ENCODE data around the gene PPP2R2C.

PPP2R2C gene

GRCh38 chr4:6330384-6330767 is 142.0 kb downstream of the PPP2R2C start:
- Histone ChIP-seq H3K4me3 (ENCODE audit: low read depth, low read length) (no peak overlapping the region), H3K27me3 (ENCODE audit: control insufficient read depth, insufficient read depth, low read length) (no peaks in the 10 kb centered on the region), H3K9ac (ENCODE audit: low read depth, low read length) (no peak overlapping the region), H3K4me1 (ENCODE audit: control insufficient read depth, insufficient read depth, low read length) (no peaks in the 10 kb centered on the region), H3K36me3 (ENCODE audit: control insufficient read depth, insufficient read depth, low read length) (no peaks in the 10 kb centered on the region), H3K9me3 (ENCODE audit: control insufficient read depth, insufficient read depth, low read length) (no peaks in the 10 kb centered on the region), H3K27ac (ENCODE audit: low read depth, low read length) (no peak overlapping the region)

GRCh38 chr4:6329478-6330383 is 142.7 kb downstream of the PPP2R2C start:
- no peak overlapping the region for H3K27ac ChIP-seq (ENCODE audit: low read depth, low read length)
- H3K36me3 ChIP-seq (ENCODE audit: control insufficient read depth, insufficient read depth, low read length) = no peaks in the 10 kb centered on the region
- H3K9ac ChIP-seq (ENCODE audit: low read depth, low read length) = no peak overlapping the region
- no peak overlapping the region for H3K4me3 ChIP-seq (ENCODE audit: low read depth, low read length)
- no peaks in the 10 kb centered on the region for H3K9me3 ChIP-seq (ENCODE audit: control insufficient read depth, insufficient read depth, low read length)
- H3K27me3 ChIP-seq (ENCODE audit: control insufficient read depth, insufficient read depth, low read length) = no peaks in the 10 kb centered on the region
- no peaks in the 10 kb centered on the region; the same call in 1 of the 2 replicates for H3K4me1 ChIP-seq (ENCODE audit: control insufficient read depth, insufficient read depth, low read length)

GRCh38 chr4:6328526-6328925 is 143.9 kb downstream of the PPP2R2C start:
- Histone ChIP-seq H3K9me3 (ENCODE audit: control insufficient read depth, insufficient read depth, low read length) (no peaks in the 10 kb centered on the region), H3K27ac (ENCODE audit: low read depth, low read length) (no peak overlapping the region), H3K36me3 (ENCODE audit: control insufficient read depth, insufficient read depth, low read length) (no peaks in the 10 kb centered on the region), H3K4me3 (ENCODE audit: low read depth, low read length) (no peak overlapping the region), H3K9ac (ENCODE audit: low read depth, low read length) (no peak overlapping the region), H3K27me3 (ENCODE audit: control insufficient read depth, insufficient read depth, low read length) (no peaks in the 10 kb centered on the region), H3K4me1 (ENCODE audit: control insufficient read depth, insufficient read depth, low read length) (no peaks in the 10 kb centered on the region; the same call in 1 of the 2 replicates)

GRCh38 chr4:6327220-6327917 is 145.0 kb downstream of the PPP2R2C start:
- Histone ChIP-seq H3K36me3 (ENCODE audit: control insufficient read depth, insufficient read depth, low read length) (no peaks in the 10 kb centered on the region), H3K4me1 (ENCODE audit: control insufficient read depth, insufficient read depth, low read length) (no peaks in the 10 kb centered on the region; the same call in 1 of the 2 replicates), H3K27ac (ENCODE audit: low read depth, low read length) (no peak overlapping the region), H3K9ac (ENCODE audit: low read depth, low read length) (no peak overlapping the region), H3K9me3 (ENCODE audit: control insufficient read depth, insufficient read depth, low read length) (no peaks in the 10 kb centered on the region), H3K27me3 (ENCODE audit: control insufficient read depth, insufficient read depth, low read length) (no peaks in the 10 kb centered on the region), H3K4me3 (ENCODE audit: low read depth, low read length) (no peak overlapping the region)

GRCh38 chr4:6326312-6327060 is 145.9 kb downstream of the PPP2R2C start:
- H3K9me3 ChIP-seq (ENCODE audit: control insufficient read depth, insufficient read depth, low read length) = no peaks in the 10 kb centered on the region
- H3K27ac ChIP-seq (ENCODE audit: low read depth, low read length) = no peak overlapping the region
- H3K9ac ChIP-seq (ENCODE audit: low read depth, low read length) = no peak overlapping the region
- no peaks in the 10 kb centered on the region for H3K36me3 ChIP-seq (ENCODE audit: control insufficient read depth, insufficient read depth, low read length)
- no peaks in the 10 kb centered on the region for H3K27me3 ChIP-seq (ENCODE audit: control insufficient read depth, insufficient read depth, low read length)
- no peaks in the 10 kb centered on the region; the same call in 1 of the 2 replicates for H3K4me1 ChIP-seq (ENCODE audit: control insufficient read depth, insufficient read depth, low read length)
- no peak overlapping the region for H3K4me3 ChIP-seq (ENCODE audit: low read depth, low read length)

- H3K4me3 ChIP-seq (ENCODE audit: low read depth, low read length) = no peak overlapping the region
- no peak overlapping the region for H3K27ac ChIP-seq (ENCODE audit: low read depth, low read length)
- no peak overlapping the region for H3K9ac ChIP-seq (ENCODE audit: low read depth, low read length)
- H3K9me3 ChIP-seq (ENCODE audit: control insufficient read depth, insufficient read depth, low read length) = no peaks in the 10 kb centered on the region
- no peaks in the 10 kb centered on the region for H3K27me3 ChIP-seq (ENCODE audit: control insufficient read depth, insufficient read depth, low read length)
- no peaks in the 10 kb centered on the region; the same call in 1 of the 2 replicates for H3K4me1 ChIP-seq (ENCODE audit: control insufficient read depth, insufficient read depth, low read length)
- H3K36me3 ChIP-seq (ENCODE audit: control insufficient read depth, insufficient read depth, low read length) = no peaks in the 10 kb centered on the region
These were observed 146.6 kb downstream of the PPP2R2C start for GRCh38 chr4:6325788-6326290.

- Histone ChIP-seq H3K9ac (ENCODE audit: low read depth, low read length) (no peak overlapping the region), H3K27ac (ENCODE audit: low read depth, low read length) (no peak overlapping the region), H3K27me3 (ENCODE audit: control insufficient read depth, insufficient read depth, low read length) (no peaks in the 10 kb centered on the region), H3K9me3 (ENCODE audit: control insufficient read depth, insufficient read depth, low read length) (no peaks in the 10 kb centered on the region), H3K4me1 (ENCODE audit: control insufficient read depth, insufficient read depth, low read length) (no peaks in the 10 kb centered on the region; the same call in 1 of the 2 replicates), H3K4me3 (ENCODE audit: low read depth, low read length) (no peak overlapping the region), H3K36me3 (ENCODE audit: control insufficient read depth, insufficient read depth, low read length) (no peaks in the 10 kb centered on the region)
These were observed 147.2 kb downstream of the PPP2R2C start for GRCh38 chr4:6324999-6325787.

- H3K27me3 ChIP-seq (ENCODE audit: control insufficient read depth, insufficient read depth, low read length) = no peaks in the 10 kb centered on the region
- no peak overlapping the region for H3K27ac ChIP-seq (ENCODE audit: low read depth, low read length)
- no peak overlapping the region for H3K9ac ChIP-seq (ENCODE audit: low read depth, low read length)
- H3K36me3 ChIP-seq (ENCODE audit: control insufficient read depth, insufficient read depth, low read length) = no peaks in the 10 kb centered on the region
- H3K4me3 ChIP-seq (ENCODE audit: low read depth, low read length) = no peak overlapping the region
- no peaks in the 10 kb centered on the region; the same call in 1 of the 2 replicates for H3K4me1 ChIP-seq (ENCODE audit: control insufficient read depth, insufficient read depth, low read length)
- no peaks in the 10 kb centered on the region for H3K9me3 ChIP-seq (ENCODE audit: control insufficient read depth, insufficient read depth, low read length)
These were observed 147.9 kb downstream of the PPP2R2C start for GRCh38 chr4:6324461-6324998.

- Histone ChIP-seq H3K4me3 (ENCODE audit: low read depth, low read length) (no peak overlapping the region), H3K9ac (ENCODE audit: low read depth, low read length) (no peak overlapping the region), H3K9me3 (ENCODE audit: control insufficient read depth, insufficient read depth, low read length) (no peaks in the 10 kb centered on the region), H3K36me3 (ENCODE audit: control insufficient read depth, insufficient read depth, low read length) (no peaks in the 10 kb centered on the region), H3K27ac (ENCODE audit: low read depth, low read length) (no peak overlapping the region), H3K4me1 (ENCODE audit: control insufficient read depth, insufficient read depth, low read length) (no peaks in the 10 kb centered on the region; the same call in 1 of the 2 replicates), H3K27me3 (ENCODE audit: control insufficient read depth, insufficient read depth, low read length) (no peaks in the 10 kb centered on the region)
These were observed 149.4 kb downstream of the PPP2R2C start for GRCh38 chr4:6322761-6323566.

All from HUES48 (cell line).